C4-2B (cell line): Measurements from ENCODE around the gene CDC20B.
"Not testable (repeated sequence)": the region's sequence is repeated elsewhere in the genome, so short reads cannot be mapped to it uniquely, and the experiment has no call there.

Source experiments
- H3K27ac ChIP-seq: fragments of 450-650 bp; 2 replicates; pipeline ENCODE4 v1.5.1; 2017
- ZFX ChIP-seq: fragments of 450-650 bp; IDR thresholded peaks from 2 replicates; pipeline ENCODE4 v1.6.1; 2017
- TF ChIP-seq, protein P1 (sequence below): fragments of 450-650 bp; conservative IDR thresholded peaks from 2 replicates; pipeline ENCODE4 v1.5.1; 2017; ENCODE audit warnings: mild to moderate bottlenecking

CDC20B gene

DNA sequence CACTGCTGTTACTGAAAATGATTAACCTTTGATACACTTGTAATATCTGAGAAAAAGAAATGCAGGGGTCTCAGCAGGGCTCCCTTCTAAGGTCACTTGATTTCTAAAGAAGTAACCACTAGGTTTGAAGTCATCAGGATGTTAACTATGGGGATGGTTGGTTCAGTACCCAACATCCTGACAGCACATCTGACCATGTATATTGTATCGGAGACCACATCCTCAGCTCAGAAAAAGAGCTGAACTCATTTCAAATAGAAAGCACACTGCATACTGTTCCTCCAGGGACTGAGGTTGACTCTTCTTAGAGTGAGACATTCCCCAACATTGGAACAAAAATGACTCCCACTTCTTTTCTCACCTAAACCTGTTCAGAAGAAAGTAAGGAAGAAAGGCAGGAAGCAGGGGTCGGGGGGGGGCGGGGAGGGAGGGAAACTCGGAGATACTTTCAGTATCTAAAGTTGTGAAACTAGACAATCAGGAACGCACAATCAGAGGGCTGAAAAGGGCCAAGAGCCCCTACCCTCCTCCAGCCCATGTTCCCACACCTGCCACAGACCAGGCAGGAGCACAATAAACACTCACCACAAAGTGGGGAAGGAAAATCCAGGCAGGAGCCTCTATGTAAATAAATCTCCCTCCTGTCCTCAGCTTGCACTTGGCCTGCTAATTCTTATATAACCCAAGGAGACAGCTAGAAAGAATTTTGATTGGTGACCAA, 71.3 kb downstream of the CDC20B start:
- TF ChIP-seq, protein P1, sequence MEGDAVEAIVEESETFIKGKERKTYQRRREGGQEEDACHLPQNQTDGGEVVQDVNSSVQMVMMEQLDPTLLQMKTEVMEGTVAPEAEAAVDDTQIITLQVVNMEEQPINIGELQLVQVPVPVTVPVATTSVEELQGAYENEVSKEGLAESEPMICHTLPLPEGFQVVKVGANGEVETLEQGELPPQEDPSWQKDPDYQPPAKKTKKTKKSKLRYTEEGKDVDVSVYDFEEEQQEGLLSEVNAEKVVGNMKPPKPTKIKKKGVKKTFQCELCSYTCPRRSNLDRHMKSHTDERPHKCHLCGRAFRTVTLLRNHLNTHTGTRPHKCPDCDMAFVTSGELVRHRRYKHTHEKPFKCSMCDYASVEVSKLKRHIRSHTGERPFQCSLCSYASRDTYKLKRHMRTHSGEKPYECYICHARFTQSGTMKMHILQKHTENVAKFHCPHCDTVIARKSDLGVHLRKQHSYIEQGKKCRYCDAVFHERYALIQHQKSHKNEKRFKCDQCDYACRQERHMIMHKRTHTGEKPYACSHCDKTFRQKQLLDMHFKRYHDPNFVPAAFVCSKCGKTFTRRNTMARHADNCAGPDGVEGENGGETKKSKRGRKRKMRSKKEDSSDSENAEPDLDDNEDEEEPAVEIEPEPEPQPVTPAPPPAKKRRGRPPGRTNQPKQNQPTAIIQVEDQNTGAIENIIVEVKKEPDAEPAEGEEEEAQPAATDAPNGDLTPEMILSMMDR: no peak
- no peak for TF ChIP-seq ZFX
- H3K27ac ChIP-seq: no peak overlapping the region

DNA sequence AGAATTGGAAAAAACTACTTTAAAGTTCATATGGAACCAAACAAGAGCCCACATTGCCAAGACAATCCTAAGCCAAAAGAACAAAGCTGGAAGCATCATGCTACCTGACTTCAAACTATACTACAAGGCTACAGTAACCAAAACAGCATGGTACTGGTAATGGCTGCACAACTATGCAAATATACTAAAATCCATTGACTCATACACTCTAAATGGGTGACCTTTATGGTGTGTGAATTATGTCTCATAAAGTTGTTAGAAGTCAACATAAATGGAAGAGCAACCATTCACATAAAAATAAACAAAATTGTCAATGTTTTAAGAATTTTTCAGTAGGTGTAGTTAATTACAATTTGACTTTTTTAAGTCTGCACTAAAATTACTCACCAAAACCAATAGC, 71.8 kb downstream of the CDC20B start:
- not testable (repeated sequence) for H3K27ac ChIP-seq

DNA sequence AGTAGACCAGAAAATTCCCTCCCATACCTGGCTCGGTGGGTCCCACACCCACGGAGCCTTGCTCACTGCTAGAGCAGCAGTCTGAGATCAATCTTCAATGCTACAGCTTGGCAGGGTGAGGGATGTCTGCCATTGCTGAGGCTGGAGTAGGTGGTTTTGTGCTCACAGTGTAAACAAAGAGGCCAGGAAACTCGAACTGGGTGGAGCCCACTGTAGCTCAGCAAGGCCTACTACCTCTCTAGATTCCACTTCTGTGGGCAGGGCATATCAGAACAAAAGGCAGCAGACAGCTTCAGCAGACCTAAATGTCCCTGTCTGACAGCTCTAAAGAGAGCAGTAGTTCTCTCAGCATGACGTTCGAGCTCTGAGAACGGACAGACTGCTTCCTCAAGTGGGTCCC, 76.1 kb downstream of the CDC20B start:
- H3K27ac ChIP-seq: no peak overlapping the region
- no peak for TF ChIP-seq ZFX
- TF ChIP-seq, protein P1: no peak

DNA sequence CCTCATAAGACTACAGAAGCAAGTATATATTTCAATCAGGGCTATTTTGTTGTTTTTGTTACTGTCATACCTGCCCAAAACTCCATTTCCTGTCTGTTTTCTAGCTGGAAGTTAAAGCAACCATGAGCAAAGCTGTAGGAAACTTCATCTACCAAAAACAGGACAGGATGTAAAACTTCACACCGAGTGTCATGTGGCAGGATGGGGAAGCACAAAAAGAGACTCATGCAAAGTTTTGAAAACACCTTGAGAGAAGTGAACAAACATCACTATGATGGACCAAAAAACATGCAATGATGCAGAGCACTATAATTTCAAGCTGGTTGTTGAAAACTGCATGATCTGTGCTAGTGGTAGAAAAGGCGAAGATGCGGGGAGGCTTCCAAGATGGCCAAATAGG, 76.8 kb downstream of the CDC20B start:
- no peak overlapping the region for H3K27ac ChIP-seq
- no peak for TF ChIP-seq ZFX
- TF ChIP-seq, protein P1: no peak

DNA sequence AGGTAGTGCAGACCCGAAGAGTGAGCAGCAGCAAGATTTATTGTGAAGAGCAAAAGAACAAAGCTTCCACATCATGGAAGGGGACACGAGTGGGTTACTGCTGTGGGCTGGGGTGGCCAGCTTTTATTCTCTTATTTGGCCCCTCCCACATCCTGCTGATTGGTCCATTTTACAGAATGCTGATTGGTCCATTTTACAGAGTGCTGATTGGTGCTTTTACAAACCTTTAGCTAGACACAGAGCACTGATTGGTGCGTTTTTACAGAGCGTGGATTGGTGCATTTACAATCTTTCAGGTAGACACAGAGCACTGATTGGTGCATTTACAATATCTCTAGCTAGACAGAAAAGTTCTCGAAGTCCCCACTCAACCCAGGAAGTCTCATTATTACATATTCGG, 82.0 kb downstream of the CDC20B start:
- not testable (repeated sequence) for H3K27ac ChIP-seq

DNA sequence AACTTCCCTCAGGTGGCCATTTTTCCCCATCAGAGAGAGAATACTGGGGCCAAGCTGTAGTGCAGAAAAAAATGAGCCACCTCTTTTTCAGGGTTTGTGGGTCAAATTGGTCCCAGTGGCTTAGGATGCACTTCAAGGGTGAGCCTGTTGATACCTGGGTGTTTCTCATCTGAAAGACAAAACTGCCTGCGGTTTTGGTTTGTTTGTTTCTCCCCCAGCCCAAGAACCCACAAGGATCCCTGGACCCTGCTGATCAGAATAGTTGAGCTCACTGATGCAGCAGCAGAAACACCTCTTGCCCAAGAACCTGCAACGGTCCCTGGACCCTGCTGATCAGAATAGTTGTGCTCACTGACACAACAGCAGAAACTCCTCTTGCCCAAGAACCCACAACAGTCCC, 83.7 kb downstream of the CDC20B start:
- H3K27ac ChIP-seq: not testable (repeated sequence)

DNA sequence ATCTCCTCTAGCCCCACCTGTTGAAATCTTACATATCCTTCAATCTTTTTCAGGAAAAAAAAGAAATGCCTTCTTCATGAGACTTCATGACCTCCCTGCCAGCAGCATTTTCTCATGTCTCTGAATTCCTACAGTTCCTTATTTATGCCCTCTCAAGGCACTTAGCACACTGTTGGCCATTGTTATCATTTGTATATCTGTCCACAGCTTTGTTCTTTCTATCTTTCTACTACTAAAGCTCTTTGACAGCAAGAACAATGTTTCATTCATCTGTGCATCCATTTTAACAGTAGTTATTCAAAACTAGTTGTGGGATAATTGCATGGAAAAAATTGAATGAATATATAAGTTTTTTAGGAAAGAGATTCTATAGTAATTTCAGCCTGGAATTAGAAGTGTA, 91.4 kb downstream of the CDC20B start:
- no peak overlapping the region for H3K27ac ChIP-seq
- TF ChIP-seq, protein P1: no peak
- no peak for TF ChIP-seq ZFX

DNA sequence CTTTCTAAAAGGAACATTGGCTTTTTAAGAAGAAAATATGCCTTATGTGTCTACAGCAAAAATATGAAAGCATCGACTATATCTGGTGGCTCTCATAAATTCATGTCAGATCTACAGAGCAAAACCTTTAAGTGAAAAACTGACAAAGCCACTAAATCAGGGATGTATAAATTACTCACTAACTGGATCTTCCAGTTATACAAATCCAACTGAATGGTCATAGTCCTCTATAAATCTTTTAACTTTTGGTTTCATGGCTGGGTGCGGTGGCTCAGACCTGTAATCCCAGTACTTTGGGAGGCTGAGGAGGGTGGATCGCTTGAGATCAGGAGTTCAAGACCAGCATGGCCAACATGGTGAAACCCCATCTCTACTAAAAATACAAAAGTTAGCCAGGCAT, 99.8 kb downstream of the CDC20B start:
- TF ChIP-seq, protein P1: no peak
- TF ChIP-seq ZFX: no peak
- H3K27ac ChIP-seq: no peak overlapping the region

DNA sequence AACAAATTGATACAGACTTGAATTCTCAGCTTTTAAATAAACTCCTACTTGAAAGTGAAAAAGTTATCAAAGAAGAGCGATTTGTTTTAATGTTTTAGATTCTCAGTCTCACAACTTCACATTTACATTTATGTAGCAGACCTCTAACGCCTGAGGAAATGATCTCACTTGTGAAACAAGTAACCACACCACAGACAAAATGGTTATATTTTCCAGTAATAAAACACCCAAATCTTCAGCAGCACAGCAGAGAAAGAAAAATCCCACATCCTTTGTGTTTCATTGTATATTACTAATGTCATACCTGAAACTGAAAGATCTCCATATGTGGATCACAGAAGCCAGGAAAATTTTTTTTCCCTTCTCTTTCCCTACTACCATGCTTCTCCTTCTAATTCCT, 100.3 kb downstream of the CDC20B start:
- no peak overlapping the region for H3K27ac ChIP-seq

More for the DNA sequence above, 100.3 kb downstream of the CDC20B start:
- TF ChIP-seq, protein P1: no peak
- no peak for TF ChIP-seq ZFX
